ENCODE measurements around the gene CAMK2N2.

CAMK2N2 gene

GRCh38 chr3:184228376-184229137 is 32.8 kb downstream of the CAMK2N2 start:
- Histone ChIP-seq H3K4me1 (ENCODE audit: control extremely low read depth in 1 of 4, control insufficient read depth in 4 of 4, insufficient read depth in 4 of 4, low read length in 3 of 4) (peaks cover 0 to 27% (median 19%) of the 10 kb centered on the region in 4 experiments), H3K9me3 (ENCODE audit: control extremely low read depth in 1 of 5, control insufficient read depth in 4 of 5, insufficient read depth in 2 of 5, low read depth in 1 of 5, low read length in 4 of 5) (no peaks in the 10 kb centered on the region), H3K27ac (ENCODE audit: insufficient read depth in 1 of 2, low read depth in 1 of 2, low read length in 2 of 2, poor library complexity in 1 of 2, severe bottlenecking in 2 of 2) (no peak overlapping the region), H3K27me3 (replicated peaks in 2 of 5; ENCODE audit: control insufficient read depth in 4 of 5, insufficient read depth in 5 of 5, low read length in 4 of 5) (peaks cover 14 to 66% (median 28%) of the 10 kb centered on the region in 5 experiments), H3K4me3 (ENCODE audit: control insufficient read depth in 1 of 7, extremely low read depth in 1 of 7, insufficient read depth in 4 of 7, low read depth in 2 of 7, low read length in 6 of 7) (peak overlapping the region in 3 of 7 experiments; percentile 61 to 76 (median 62)), H3K36me3 (ENCODE audit: control insufficient read depth in 4 of 4, insufficient read depth in 4 of 4, low read length in 3 of 4) (no peaks in the 10 kb centered on the region)
- WGBS (ENCODE audit: insufficient coverage), result 63% methylated on average over 7 of the region's 12 CpGs
- peak in 1 of 3 donors; percentile 21 for DNase-seq
- ChIA-PET POLR2A (no interaction called here), CTCF (interaction anchor here (0.7 to 7.5 kb wide), 23 partner anchors 9 to 332 kb away, joined by 3 to 79 read pairs (median 8); partner anchors contain the start of genes ABCF3, EEF1AKMT4, EIF2B5 and PSMD2)

DNA sequence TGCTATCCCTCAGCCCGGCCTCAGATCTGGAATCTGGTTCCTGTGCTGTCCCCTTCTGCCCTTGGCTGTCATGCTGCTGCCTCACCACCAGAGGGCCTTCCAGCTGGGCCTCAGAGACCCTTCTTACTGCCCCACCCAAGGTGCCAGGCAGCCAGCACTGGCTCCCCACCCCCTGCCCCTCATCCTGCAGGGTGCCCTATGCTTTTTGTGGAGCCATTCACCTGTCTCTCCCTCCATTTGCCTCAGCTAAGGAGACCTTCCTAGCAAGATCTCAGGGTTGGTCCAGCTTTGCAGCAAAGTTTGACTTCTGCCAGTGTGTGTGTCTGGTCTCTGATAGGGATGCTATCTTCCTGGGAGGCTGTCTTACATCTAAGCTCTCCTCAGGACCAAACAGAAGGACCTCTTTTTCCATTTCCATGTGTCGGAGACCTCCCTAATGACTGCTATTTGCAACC is 33.8 kb downstream of the CAMK2N2 start:
- Histone ChIP-seq H3K27me3 (replicated peaks in 2 of 5; ENCODE audit: control insufficient read depth in 4 of 5, insufficient read depth in 5 of 5, low read length in 4 of 5) (peaks cover 14 to 55% (median 21%) of the 10 kb centered on the region in 5 experiments), H3K36me3 (ENCODE audit: control insufficient read depth in 4 of 4, insufficient read depth in 4 of 4, low read length in 3 of 4) (no peaks in the 10 kb centered on the region), H3K4me1 (ENCODE audit: control extremely low read depth in 1 of 4, control insufficient read depth in 4 of 4, insufficient read depth in 4 of 4, low read length in 3 of 4) (peaks cover 0 to 27% (median 19%) of the 10 kb centered on the region in 4 experiments), H3K4me3 (ENCODE audit: control insufficient read depth in 1 of 7, extremely low read depth in 1 of 7, insufficient read depth in 4 of 7, low read depth in 2 of 7, low read length in 6 of 7) (no peak overlapping the region), H3K9me3 (ENCODE audit: control extremely low read depth in 1 of 5, control insufficient read depth in 4 of 5, insufficient read depth in 2 of 5, low read depth in 1 of 5, low read length in 4 of 5) (no peaks in the 10 kb centered on the region), H3K27ac (ENCODE audit: insufficient read depth in 1 of 2, low read depth in 1 of 2, low read length in 2 of 2, poor library complexity in 1 of 2, severe bottlenecking in 2 of 2) (no peak overlapping the region)
- 0% methylated on average over 1 of the region's 2 CpGs for WGBS (ENCODE audit: insufficient coverage)
- ChIA-PET POLR2A (interaction anchor here (1.8 kb wide), 1 partner anchor 11 kb away, joined by 7 read pairs; no protein-coding TSS in a partner anchor), CTCF (interaction anchor here (0.6 to 7.5 kb wide), 32 partner anchors 10 to 337 kb away, joined by 3 to 79 read pairs (median 6); partner anchors contain the start of genes ABCF3, ALG3, EEF1AKMT4 and EIF2B5)
- peak; percentile 60 to 66 (median 60) for DNase-seq

DNA sequence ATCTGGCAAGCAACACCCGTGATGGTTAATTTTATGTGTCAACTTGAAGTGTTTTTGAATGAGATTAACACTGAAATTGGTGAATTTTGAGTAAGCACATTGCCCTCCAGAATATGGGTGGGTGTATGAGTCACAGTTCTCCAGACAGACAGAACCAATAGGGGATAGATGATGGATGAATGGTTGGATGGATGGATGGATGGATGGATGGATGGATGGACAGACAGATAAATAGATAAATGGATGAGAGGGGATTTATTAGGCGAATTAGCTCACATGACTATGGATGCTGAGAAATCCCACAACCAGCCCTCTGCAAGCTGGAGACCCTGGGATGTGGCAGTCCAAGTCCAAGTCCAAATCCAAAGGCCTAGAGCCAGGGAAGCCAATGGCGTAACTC is 37.4 kb downstream of the CAMK2N2 start:
- POLR2A ChIA-PET, result no interaction called here

DNA sequence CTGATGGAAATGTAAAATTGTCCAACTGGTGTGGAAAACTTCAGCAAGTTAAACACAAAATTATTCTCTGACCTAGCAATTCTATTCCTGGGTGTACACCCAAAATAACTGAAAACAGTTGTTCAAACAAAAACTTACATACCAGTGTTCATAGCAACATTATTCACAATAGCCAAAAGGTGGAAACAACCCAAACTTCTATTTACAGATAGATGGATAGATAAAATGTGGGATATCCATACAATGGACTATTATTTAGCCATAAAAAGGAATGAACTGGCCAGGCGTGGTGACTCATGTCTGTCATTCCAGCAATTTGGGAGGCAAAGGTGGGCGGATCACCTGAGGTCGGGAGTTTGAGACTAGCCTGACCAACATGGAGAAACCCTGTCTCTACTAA is 38.8 kb downstream of the CAMK2N2 start:
- ChIA-PET POLR2A (no interaction called here), CTCF (interaction anchor here (1.3 to 1.7 kb wide), 2 partner anchors 28 to 319 kb away, joined by 3 to 5 read pairs; no protein-coding TSS in a partner anchor)
- no peaks in the 10 kb centered on the region for H3K36me3 ChIP-seq (ENCODE audit: control insufficient read depth in 4 of 4, insufficient read depth in 4 of 4, low read length in 3 of 4)
- H3K4me1 ChIP-seq (ENCODE audit: control extremely low read depth in 1 of 4, control insufficient read depth in 4 of 4, insufficient read depth in 4 of 4, low read length in 3 of 4), result no peaks in the 10 kb centered on the region
- no peak overlapping the region for H3K4me3 ChIP-seq (ENCODE audit: control insufficient read depth in 1 of 7, extremely low read depth in 1 of 7, insufficient read depth in 4 of 7, low read depth in 2 of 7, low read length in 6 of 7)
- no peak overlapping the region for H3K27ac ChIP-seq (ENCODE audit: insufficient read depth in 1 of 2, low read depth in 1 of 2, low read length in 2 of 2, poor library complexity in 1 of 2, severe bottlenecking in 2 of 2)
- no peak for DNase-seq
- no peaks in the 10 kb centered on the region for H3K9me3 ChIP-seq (ENCODE audit: control extremely low read depth in 1 of 5, control insufficient read depth in 4 of 5, insufficient read depth in 2 of 5, low read depth in 1 of 5, low read length in 4 of 5)
- no CpG with 5 or more reads among the region's 3 CpGs for WGBS (ENCODE audit: insufficient coverage)
- H3K27me3 ChIP-seq (replicated peaks in 2 of 5; ENCODE audit: control insufficient read depth in 4 of 5, insufficient read depth in 5 of 5, low read length in 4 of 5), result peaks cover 3 to 9% (median 3%) of the 10 kb centered on the region in 5 experiments

More for the DNA sequence above, 37.4 kb downstream of the CAMK2N2 start:
- Histone ChIP-seq H3K27me3 (replicated peaks in 2 of 5; ENCODE audit: control insufficient read depth in 4 of 5, insufficient read depth in 5 of 5, low read length in 4 of 5) (peaks cover 3 to 21% (median 13%) of the 10 kb centered on the region in 5 experiments), H3K4me1 (ENCODE audit: control extremely low read depth in 1 of 4, control insufficient read depth in 4 of 4, insufficient read depth in 4 of 4, low read length in 3 of 4) (peaks cover 0 to 4% (median under 1%) of the 10 kb centered on the region in 4 experiments), H3K27ac (ENCODE audit: insufficient read depth in 1 of 2, low read depth in 1 of 2, low read length in 2 of 2, poor library complexity in 1 of 2, severe bottlenecking in 2 of 2) (no peak overlapping the region), H3K36me3 (ENCODE audit: control insufficient read depth in 4 of 4, insufficient read depth in 4 of 4, low read length in 3 of 4) (no peaks in the 10 kb centered on the region), H3K4me3 (ENCODE audit: control insufficient read depth in 1 of 7, extremely low read depth in 1 of 7, insufficient read depth in 4 of 7, low read depth in 2 of 7, low read length in 6 of 7) (no peak overlapping the region), H3K9me3 (ENCODE audit: control extremely low read depth in 1 of 5, control insufficient read depth in 4 of 5, insufficient read depth in 2 of 5, low read depth in 1 of 5, low read length in 4 of 5) (no peaks in the 10 kb centered on the region)
- CTCF ChIA-PET, result interaction anchor here (0.9 to 7.5 kb wide), 2 partner anchors 18 to 32 kb away, joined by 3 to 79 read pairs; no protein-coding TSS in a partner anchor
- 100% methylated on average over 3 of the region's 3 CpGs for WGBS (ENCODE audit: insufficient coverage)
- DNase-seq, result no peak

GRCh38 chr3:184218814-184219213 is 42.5 kb downstream of the CAMK2N2 start:
- Histone ChIP-seq H3K9me3 (ENCODE audit: control extremely low read depth in 1 of 5, control insufficient read depth in 4 of 5, insufficient read depth in 2 of 5, low read depth in 1 of 5, low read length in 4 of 5) (no peaks in the 10 kb centered on the region), H3K36me3 (ENCODE audit: control insufficient read depth in 4 of 4, insufficient read depth in 4 of 4, low read length in 3 of 4) (no peaks in the 10 kb centered on the region), H3K27ac (ENCODE audit: insufficient read depth in 1 of 2, low read depth in 1 of 2, low read length in 2 of 2, poor library complexity in 1 of 2, severe bottlenecking in 2 of 2) (no peak overlapping the region), H3K27me3 (replicated peaks in 2 of 5; ENCODE audit: control insufficient read depth in 4 of 5, insufficient read depth in 5 of 5, low read length in 4 of 5) (peaks cover 0 to 4% (median 2%) of the 10 kb centered on the region in 5 experiments), H3K4me3 (ENCODE audit: control insufficient read depth in 1 of 7, extremely low read depth in 1 of 7, insufficient read depth in 4 of 7, low read depth in 2 of 7, low read length in 6 of 7) (no peak overlapping the region), H3K4me1 (ENCODE audit: control extremely low read depth in 1 of 4, control insufficient read depth in 4 of 4, insufficient read depth in 4 of 4, low read length in 3 of 4) (no peaks in the 10 kb centered on the region)
- POLR2A ChIA-PET, result no interaction called here
- DNase-seq, result peak in 1 of 3 donors; percentile 28
- CTCF ChIA-PET, result interaction anchor here (1.4 kb wide), 1 partner anchor 326 kb away, joined by 3 read pairs; no protein-coding TSS in a partner anchor
- WGBS (ENCODE audit: insufficient coverage), result no CpG with 5 or more reads among the region's 4 CpGs

GRCh38 chr3:184211718-184212117 is 49.6 kb downstream of the CAMK2N2 start:
- CTCF ChIA-PET, result interaction anchor here (0.7 kb wide), 1 partner anchor 78 kb away, joined by 3 read pairs; no protein-coding TSS in a partner anchor
- H3K4me1 ChIP-seq (ENCODE audit: control extremely low read depth in 1 of 4, control insufficient read depth in 4 of 4, insufficient read depth in 4 of 4, low read length in 3 of 4), result no peaks in the 10 kb centered on the region
- WGBS (ENCODE audit: insufficient coverage), result 75% methylated on average over 2 of the region's 5 CpGs
- POLR2A ChIA-PET, result no interaction called here
- DNase-seq, result no peak
- H3K4me3 ChIP-seq (ENCODE audit: control insufficient read depth in 1 of 7, extremely low read depth in 1 of 7, insufficient read depth in 4 of 7, low read depth in 2 of 7, low read length in 6 of 7), result no peak overlapping the region
- no peaks in the 10 kb centered on the region for H3K9me3 ChIP-seq (ENCODE audit: control extremely low read depth in 1 of 5, control insufficient read depth in 4 of 5, insufficient read depth in 2 of 5, low read depth in 1 of 5, low read length in 4 of 5)
- H3K27me3 ChIP-seq (replicated peaks in 2 of 5; ENCODE audit: control insufficient read depth in 4 of 5, insufficient read depth in 5 of 5, low read length in 4 of 5), result peaks cover 2 to 6% (median 4%) of the 10 kb centered on the region in 5 experiments
- no peaks in the 10 kb centered on the region for H3K36me3 ChIP-seq (ENCODE audit: control insufficient read depth in 4 of 4, insufficient read depth in 4 of 4, low read length in 3 of 4)
- no peak overlapping the region for H3K27ac ChIP-seq (ENCODE audit: insufficient read depth in 1 of 2, low read depth in 1 of 2, low read length in 2 of 2, poor library complexity in 1 of 2, severe bottlenecking in 2 of 2)

DNA sequence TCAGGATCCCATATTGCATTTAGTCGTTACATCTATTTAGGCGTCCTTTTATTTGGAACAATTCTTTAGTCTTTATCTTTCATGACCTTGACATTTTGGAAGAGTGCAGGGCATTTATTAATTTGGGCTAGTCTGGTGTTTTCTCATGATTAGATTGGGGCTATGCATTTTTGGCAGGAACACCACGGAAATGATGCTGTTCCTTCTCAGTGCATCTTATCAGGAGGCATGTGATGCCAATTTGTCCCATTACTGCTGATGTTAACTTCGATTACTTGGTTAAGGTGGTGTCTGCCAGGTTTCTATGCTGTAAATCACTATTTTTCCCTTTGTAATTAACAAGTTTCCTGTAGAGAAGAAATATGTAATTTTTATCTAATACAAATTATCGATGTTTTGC is 50.1 kb downstream of the CAMK2N2 start:
- no peak overlapping the region for H3K27ac ChIP-seq (ENCODE audit: insufficient read depth in 1 of 2, low read depth in 1 of 2, low read length in 2 of 2, poor library complexity in 1 of 2, severe bottlenecking in 2 of 2)
- CTCF ChIA-PET, result interaction anchor here (0.7 to 2.8 kb wide), 2 partner anchors 17 to 79 kb away, joined by 3 to 10 read pairs; no protein-coding TSS in a partner anchor
- WGBS (ENCODE audit: insufficient coverage), result 94% methylated on average over 3 of the region's 5 CpGs

More for the DNA sequence above, 50.1 kb downstream of the CAMK2N2 start:
- POLR2A ChIA-PET, result no interaction called here
- DNase-seq, result no peak
- Histone ChIP-seq H3K27me3 (replicated peaks in 2 of 5; ENCODE audit: control insufficient read depth in 4 of 5, insufficient read depth in 5 of 5, low read length in 4 of 5) (peaks cover 2 to 10% (median 4%) of the 10 kb centered on the region in 5 experiments), H3K36me3 (ENCODE audit: control insufficient read depth in 4 of 4, insufficient read depth in 4 of 4, low read length in 3 of 4) (no peaks in the 10 kb centered on the region), H3K9me3 (ENCODE audit: control extremely low read depth in 1 of 5, control insufficient read depth in 4 of 5, insufficient read depth in 2 of 5, low read depth in 1 of 5, low read length in 4 of 5) (no peaks in the 10 kb centered on the region), H3K4me3 (ENCODE audit: control insufficient read depth in 1 of 7, extremely low read depth in 1 of 7, insufficient read depth in 4 of 7, low read depth in 2 of 7, low read length in 6 of 7) (no peak overlapping the region), H3K4me1 (ENCODE audit: control extremely low read depth in 1 of 4, control insufficient read depth in 4 of 4, insufficient read depth in 4 of 4, low read length in 3 of 4) (no peaks in the 10 kb centered on the region)
